ENCODE results near the gene ARL4D. TPM values are rescaled to one million over a fixed set of nuclear protein-coding genes. Genes with fewer than 3 reads are reported as not detected.
"Not testable (repeated sequence)": the region's sequence is repeated elsewhere in the genome, so short reads cannot be mapped to it uniquely, and the experiment has no call there.

Gene ARL4D
- total RNA-seq, 1 donor from 2014 or later: 35.7 TPM

DNA sequence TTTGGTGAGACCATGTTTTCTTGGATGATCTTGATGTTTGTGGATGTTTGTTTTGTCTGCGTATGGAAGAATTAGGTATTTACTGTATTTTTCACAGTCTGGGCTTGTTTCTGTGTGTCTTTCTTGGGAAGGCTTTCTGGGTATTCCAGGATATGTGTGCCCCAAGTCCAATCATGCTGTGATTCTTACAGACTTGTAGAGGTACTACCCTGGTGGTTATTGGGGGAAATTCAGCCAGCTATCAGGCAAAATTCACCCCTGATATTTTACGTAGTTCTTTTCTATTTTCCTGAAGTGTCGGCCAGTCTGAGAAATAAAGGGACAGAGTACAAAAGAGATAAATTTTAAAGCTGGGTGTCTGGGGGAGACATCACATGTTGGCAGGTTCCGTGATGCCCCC is 33.4 kb upstream of the ARL4D start:
- no peak for DNase-seq (ENCODE audit: low spot score)
- peaks cover 17% of the 10 kb centered on the region for H3K4me1 Mint-ChIP-seq (ENCODE audit: unreplicated experiment)
- TF ChIP-seq, protein P1, sequence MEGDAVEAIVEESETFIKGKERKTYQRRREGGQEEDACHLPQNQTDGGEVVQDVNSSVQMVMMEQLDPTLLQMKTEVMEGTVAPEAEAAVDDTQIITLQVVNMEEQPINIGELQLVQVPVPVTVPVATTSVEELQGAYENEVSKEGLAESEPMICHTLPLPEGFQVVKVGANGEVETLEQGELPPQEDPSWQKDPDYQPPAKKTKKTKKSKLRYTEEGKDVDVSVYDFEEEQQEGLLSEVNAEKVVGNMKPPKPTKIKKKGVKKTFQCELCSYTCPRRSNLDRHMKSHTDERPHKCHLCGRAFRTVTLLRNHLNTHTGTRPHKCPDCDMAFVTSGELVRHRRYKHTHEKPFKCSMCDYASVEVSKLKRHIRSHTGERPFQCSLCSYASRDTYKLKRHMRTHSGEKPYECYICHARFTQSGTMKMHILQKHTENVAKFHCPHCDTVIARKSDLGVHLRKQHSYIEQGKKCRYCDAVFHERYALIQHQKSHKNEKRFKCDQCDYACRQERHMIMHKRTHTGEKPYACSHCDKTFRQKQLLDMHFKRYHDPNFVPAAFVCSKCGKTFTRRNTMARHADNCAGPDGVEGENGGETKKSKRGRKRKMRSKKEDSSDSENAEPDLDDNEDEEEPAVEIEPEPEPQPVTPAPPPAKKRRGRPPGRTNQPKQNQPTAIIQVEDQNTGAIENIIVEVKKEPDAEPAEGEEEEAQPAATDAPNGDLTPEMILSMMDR (IDR thresholded peaks at IDR 0.05; ENCODE audit: unreplicated experiment): peak; percentile 34
- no peak overlapping the region for H3K4me3 Mint-ChIP-seq (ENCODE audit: unreplicated experiment)
- no peaks in the 10 kb centered on the region for H3K9me3 Mint-ChIP-seq (ENCODE audit: unreplicated experiment)
- no peak overlapping the region for H3K27ac Mint-ChIP-seq (ENCODE audit: unreplicated experiment)
- peaks cover 10% of the 10 kb centered on the region for H3K27me3 Mint-ChIP-seq (ENCODE audit: unreplicated experiment)
- peaks cover 5% of the 10 kb centered on the region for H3K36me3 Mint-ChIP-seq (ENCODE audit: low read depth, unreplicated experiment)

DNA sequence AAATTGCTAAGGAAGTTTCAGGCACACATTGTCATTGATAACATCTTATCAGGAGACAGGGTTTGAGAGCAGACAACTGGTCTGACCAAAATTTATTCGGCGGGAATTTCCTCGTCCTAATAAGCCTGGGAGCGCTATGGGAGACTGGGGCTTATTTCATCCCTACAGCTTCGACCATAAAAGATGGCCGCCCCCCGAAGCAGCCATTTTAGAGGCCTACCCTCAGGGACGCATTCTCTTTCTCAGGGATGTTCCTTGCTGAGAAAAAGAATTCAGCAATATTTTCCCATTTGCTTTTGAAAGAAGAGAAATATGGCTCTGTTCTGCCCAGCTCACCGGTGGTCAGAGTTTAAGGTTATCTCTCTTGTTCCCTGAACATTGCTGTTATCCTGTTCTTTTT is 32.9 kb upstream of the ARL4D start:
- not testable (repeated sequence) for H3K27me3 Mint-ChIP-seq (ENCODE audit: unreplicated experiment); H3K36me3 Mint-ChIP-seq (ENCODE audit: low read depth, unreplicated experiment); H3K4me3 Mint-ChIP-seq (ENCODE audit: unreplicated experiment); DNase-seq (ENCODE audit: low spot score); H3K27ac Mint-ChIP-seq (ENCODE audit: unreplicated experiment); H3K9me3 Mint-ChIP-seq (ENCODE audit: unreplicated experiment)
- peaks cover 18% of the 10 kb centered on the region for H3K4me1 Mint-ChIP-seq (ENCODE audit: unreplicated experiment)

DNA sequence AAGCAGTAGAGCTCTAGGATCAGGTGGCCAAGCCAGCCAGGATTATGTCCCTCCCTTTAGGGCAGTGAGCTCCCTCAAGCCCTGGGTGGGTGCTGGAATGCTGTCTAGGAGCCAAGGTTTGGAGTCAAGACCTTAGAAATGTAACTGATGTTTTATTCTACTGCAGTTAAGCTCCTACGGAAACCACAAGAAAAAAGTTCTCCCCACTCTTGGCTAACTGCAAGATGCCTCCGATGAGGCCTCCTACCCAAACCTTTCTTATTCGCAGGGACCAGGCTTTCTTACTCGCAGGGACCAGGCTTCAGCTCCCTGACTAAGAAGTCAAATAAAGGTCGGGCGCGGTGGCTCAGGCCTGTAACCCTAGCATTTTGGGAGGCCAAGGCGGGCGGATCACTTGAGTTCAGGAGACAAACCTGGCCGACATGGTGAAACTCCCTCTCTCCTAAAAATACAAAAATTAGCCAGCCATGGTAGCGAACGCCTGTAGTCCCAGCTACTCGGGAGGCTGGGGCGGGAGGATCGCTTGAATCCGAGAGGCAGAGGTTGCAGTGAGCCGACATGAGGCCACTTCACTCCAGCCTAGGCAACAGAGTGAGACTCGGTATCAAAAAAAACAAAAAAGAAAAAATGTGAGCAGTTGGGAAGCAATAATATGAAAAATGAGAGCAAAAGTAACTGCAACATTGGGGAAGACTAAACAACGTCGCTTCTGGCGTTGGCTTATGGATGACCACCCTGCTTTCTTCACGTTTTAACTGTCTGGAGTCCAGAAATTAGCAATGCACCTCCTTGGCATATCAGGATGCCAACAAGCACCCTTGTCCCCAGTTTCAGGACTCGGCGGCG is 31.7 kb upstream of the ARL4D start:
- Mint-ChIP-seq H3K4me1 (ENCODE audit: unreplicated experiment) (peaks cover 26% of the 10 kb centered on the region), H3K27me3 (ENCODE audit: unreplicated experiment) (peaks cover 10% of the 10 kb centered on the region), H3K36me3 (ENCODE audit: low read depth, unreplicated experiment) (peaks cover 5% of the 10 kb centered on the region), H3K9me3 (ENCODE audit: unreplicated experiment) (no peaks in the 10 kb centered on the region), H3K27ac (ENCODE audit: unreplicated experiment) (peak overlapping the region; percentile 99), H3K4me3 (ENCODE audit: unreplicated experiment) (peak overlapping the region; percentile 45)
- TF ChIP-seq, protein P1 (IDR thresholded peaks at IDR 0.05; ENCODE audit: unreplicated experiment): no peak
- DNase-seq (ENCODE audit: low spot score): no peak

DNA sequence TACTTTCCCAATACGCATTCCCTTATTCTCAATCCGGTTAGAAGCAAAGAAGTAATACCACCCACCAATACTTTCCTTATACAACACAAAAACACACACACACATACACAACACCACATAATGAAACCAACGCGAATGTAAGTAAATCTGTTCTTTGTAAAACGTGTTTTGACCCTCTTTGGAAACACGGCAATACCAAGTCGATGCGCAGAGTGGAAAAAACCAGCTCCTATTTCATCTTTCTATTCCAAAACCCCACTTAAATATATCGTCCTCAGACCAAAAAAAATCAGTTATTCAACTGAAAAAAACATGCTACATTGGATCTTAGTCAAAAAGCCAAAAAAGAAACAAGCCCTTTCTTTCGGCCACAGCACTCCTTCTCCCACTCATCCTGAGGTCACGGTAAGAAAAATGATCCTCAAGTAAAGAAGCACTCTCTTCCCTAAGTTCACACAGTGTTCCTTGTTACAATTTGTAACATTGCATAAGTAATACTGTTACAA is 31.0 kb upstream of the ARL4D start:
- Mint-ChIP-seq H3K36me3 (ENCODE audit: low read depth, unreplicated experiment) (peaks cover 5% of the 10 kb centered on the region), H3K27ac (ENCODE audit: unreplicated experiment) (peak overlapping the region; percentile 99), H3K9me3 (ENCODE audit: unreplicated experiment) (no peaks in the 10 kb centered on the region), H3K4me1 (ENCODE audit: unreplicated experiment) (peaks cover 28% of the 10 kb centered on the region), H3K27me3 (ENCODE audit: unreplicated experiment) (peaks cover 10% of the 10 kb centered on the region), H3K4me3 (ENCODE audit: unreplicated experiment) (peak overlapping the region; percentile 45)
- TF ChIP-seq, protein P1 (IDR thresholded peaks at IDR 0.05; ENCODE audit: unreplicated experiment): no peak
- DNase-seq (ENCODE audit: low spot score): peak; percentile 18

DNA sequence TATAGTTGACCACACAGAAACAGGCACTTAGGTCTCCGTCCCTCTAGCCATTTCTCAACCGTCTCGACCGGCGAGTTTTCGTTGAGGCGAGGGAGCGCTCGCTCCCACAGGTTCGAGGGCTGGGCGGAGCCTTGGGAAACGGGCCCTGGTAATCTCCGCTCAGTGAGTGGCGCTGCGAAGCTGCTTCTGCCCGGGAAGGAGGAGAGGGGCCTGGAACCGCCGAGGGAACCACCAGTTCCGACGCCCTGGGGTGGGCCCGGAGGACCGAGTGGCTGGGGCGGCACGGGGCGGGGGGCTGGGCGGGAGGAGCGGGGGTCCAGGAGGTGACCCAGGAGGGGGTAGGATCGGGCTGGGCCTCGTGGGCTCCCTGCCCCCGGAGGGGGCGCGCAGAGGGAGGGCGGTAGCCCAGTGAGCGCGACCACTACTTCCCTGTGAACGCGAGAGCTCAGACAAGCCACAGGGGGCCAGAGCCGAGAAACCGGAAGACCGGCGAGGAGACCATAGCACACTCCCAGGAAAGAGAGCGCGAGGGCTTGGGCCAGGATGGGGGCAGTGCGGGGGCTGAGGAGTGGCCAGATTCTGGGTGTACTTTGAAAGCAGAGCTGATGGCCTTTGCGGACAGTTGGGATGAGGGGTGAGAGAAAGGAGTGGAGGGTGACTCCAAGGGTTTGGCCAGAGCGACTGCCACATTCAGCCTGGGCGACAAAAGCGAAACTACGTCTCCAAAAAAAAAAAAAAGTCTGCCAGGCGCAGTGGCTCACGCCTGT is 29.9 kb upstream of the ARL4D start:
- peaks cover 28% of the 10 kb centered on the region for H3K4me1 Mint-ChIP-seq (ENCODE audit: unreplicated experiment)
- H3K36me3 Mint-ChIP-seq (ENCODE audit: low read depth, unreplicated experiment): peaks cover 5% of the 10 kb centered on the region
- TF ChIP-seq, protein P1 (IDR thresholded peaks at IDR 0.05; ENCODE audit: unreplicated experiment): no peak
- peak overlapping the region; percentile 100 for H3K27ac Mint-ChIP-seq (ENCODE audit: unreplicated experiment)
- peaks cover 10% of the 10 kb centered on the region for H3K27me3 Mint-ChIP-seq (ENCODE audit: unreplicated experiment)
- peak overlapping the region; percentile 91 for H3K4me3 Mint-ChIP-seq (ENCODE audit: unreplicated experiment)
- DNase-seq (ENCODE audit: low spot score): peak; percentile 73
- H3K9me3 Mint-ChIP-seq (ENCODE audit: unreplicated experiment): no peaks in the 10 kb centered on the region
